C4-2B (cell line): ENCODE data around the gene WWTR1.

ENCODE experiments used
- H3K27ac ChIP-seq: fragments of 450-650 bp; 2 replicates; pipeline ENCODE4 v1.5.1; 2017
- CTCF ChIP-seq: fragments of 450-650 bp; conservative IDR thresholded peaks from 2 replicates; pipeline ENCODE4 v1.5.1; 2017; ENCODE audit warnings: mild to moderate bottlenecking
- ZFX ChIP-seq: fragments of 450-650 bp; IDR thresholded peaks from 2 replicates; pipeline ENCODE4 v1.6.1; 2017

The WWTR1 gene

GRCh38 chr3:149564079-149564478 is 93.7 kb downstream of the WWTR1 start:
- TF ChIP-seq CTCF (no peak), ZFX (no peak)
- no peak overlapping the region for H3K27ac ChIP-seq

- TF ChIP-seq ZFX: no peak
- TF ChIP-seq CTCF: no peak
- H3K27ac ChIP-seq: no peak overlapping the region
Observed at GRCh38 chr3:149563114-149563513, 94.7 kb downstream of the WWTR1 start.

- H3K27ac ChIP-seq: no peak overlapping the region
- TF ChIP-seq CTCF (no peak), ZFX (no peak)
Observed at GRCh38 chr3:149560617-149561016, 97.2 kb downstream of the WWTR1 start.

- H3K27ac ChIP-seq: no peak overlapping the region
- TF ChIP-seq CTCF (no peak), ZFX (no peak)
Observed at GRCh38 chr3:149560001-149560400, 97.8 kb downstream of the WWTR1 start.

GRCh38 chr3:149559525-149559924 is 98.3 kb downstream of the WWTR1 start:
- TF ChIP-seq ZFX: no peak
- no peak overlapping the region for H3K27ac ChIP-seq

- no peak overlapping the region for H3K27ac ChIP-seq
- TF ChIP-seq ZFX (no peak), CTCF (no peak)
Observed at GRCh38 chr3:149555927-149556326, 101.9 kb downstream of the WWTR1 start.

GRCh38 chr3:149554826-149555225 is 103.0 kb downstream of the WWTR1 start:
- no peak for TF ChIP-seq CTCF
- no peak for TF ChIP-seq ZFX
- H3K27ac ChIP-seq: no peak overlapping the region

GRCh38 chr3:149553781-149554451 is 103.9 kb downstream of the WWTR1 start:
- TF ChIP-seq ZFX: no peak
- no peak for TF ChIP-seq CTCF
- no peak overlapping the region for H3K27ac ChIP-seq
